HG02884 (cell line): Measurements from ENCODE around the gene TMEM255B.
"Not testable (repeated sequence)": the region's sequence is repeated elsewhere in the genome, so short reads cannot be mapped to it uniquely, and the experiment has no call there.

Experiments
- ATAC-seq: cut with Tn5 transposase; IDR thresholded peaks from one replicate; pipeline ENCODE4 v1.9.1; 2021; ENCODE audit warnings: mild to moderate bottlenecking, moderate library complexity; ENCODE audit not compliant: unreplicated experiment

TMEM255B gene

DNA sequence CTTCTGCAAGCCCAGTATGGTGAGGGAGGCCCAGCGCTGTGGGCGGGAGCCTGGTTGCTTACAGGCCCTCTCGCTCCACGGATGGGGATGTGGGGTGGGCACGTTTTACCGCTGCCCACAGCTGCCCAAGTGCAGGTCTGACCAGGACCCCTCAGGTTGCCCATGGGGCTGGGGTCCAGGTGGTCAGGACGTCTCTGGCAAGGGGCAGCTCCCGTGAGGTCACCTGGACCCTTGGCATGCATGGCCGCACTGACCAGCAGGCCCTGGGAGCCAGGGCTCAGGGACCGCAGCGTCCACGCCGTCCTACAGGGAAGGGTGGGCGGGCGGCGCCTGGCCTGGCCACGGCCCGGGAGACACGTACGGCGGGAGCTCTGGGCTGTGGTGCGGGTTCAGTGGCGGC is 72.0 kb downstream of the TMEM255B start:
- ATAC-seq, result no peak

DNA sequence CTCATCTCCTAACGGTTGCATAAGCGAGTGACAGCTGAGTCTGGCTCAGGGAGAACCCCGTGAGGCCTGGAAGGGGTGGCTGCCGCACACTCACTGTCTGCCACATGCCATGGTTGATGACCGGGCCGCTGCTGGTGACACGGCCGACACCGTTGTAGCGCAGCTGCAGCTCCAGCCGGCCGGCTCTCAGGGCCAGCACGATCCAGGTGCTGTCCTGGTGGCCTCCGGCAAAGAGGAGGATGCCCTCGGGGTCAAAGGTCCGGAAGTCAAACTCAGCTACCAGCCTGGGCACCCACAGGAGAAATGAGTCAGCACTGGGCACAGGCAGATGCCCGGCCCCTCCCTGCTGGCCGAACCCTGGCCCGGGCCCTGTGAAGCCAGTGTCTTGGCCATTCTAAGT is 73.2 kb downstream of the TMEM255B start:
- ATAC-seq, result no peak

DNA sequence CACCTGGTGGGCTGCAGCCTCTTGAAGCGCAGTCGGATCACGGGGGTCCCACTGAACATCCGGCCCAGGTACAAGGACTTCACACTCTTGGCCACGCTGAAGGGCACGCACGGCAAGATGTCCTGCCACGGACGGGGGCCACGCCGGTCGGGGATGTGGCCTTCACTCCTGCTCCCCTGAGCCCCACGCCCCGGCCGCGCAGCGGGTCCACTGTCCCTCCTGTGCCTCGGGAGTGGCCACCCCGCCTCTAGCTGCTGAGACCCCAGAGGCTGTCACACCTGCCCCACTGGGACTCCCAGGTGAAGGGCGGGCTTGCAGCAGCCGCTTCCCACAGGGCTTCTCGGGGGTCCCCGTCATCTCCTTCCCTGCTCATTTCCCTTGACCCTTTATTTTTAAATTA is 73.6 kb downstream of the TMEM255B start:
- no peak for ATAC-seq

DNA sequence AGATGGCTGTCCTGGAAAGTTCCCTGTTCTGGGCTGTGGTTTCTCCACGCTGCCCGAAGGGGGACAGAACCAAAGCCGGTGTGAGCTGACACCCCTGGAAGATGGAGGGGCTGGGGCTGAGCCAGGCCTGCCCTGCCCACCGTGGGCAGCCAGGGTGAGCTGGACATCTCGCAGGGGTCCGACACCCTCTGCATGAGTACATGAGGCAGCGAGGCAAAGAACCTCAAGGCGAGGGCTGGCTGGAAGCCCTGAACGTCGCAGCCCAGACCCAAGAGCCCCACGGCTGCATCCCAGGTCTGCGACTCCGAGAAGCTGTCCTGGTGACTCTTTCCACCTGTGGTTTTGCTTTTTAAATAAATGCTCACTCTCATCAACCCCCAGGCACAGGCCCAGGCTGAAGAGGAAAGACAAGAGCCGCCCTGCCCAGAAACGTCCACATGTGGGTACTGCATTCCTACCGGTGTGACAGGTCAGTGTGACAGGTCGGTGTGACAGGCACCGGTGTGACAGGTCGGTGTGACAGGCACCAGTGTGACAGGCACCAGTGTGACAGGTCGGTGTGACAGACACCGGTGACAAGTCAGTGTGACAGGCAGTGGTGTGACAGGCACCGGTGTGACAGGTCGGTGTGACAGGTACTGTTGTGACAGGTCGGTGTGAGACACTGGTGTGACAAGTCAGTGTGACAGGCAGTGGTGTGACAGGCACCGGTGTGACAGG is 74.2 kb downstream of the TMEM255B start:
- ATAC-seq, result no peak

DNA sequence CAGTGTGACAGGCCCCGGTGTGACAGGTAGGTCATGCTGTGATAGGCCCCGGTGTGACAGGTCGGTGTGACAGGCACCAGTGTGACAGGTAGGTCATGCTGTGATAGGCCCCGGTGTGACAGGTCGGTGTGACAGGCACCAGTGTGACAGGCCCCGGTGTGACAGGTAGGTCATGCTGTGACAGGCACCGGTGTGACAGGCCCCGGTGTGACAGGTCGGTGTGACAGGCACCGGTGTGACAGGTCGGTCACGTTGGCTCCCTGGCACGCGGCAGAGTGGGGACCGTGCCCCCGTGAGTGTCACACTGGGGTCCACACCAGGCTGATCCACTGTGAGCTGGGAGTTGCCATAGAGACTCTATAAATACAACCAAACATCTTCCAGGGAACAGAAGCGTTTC is 75.0 kb downstream of the TMEM255B start:
- ATAC-seq, result not testable (repeated sequence)

DNA sequence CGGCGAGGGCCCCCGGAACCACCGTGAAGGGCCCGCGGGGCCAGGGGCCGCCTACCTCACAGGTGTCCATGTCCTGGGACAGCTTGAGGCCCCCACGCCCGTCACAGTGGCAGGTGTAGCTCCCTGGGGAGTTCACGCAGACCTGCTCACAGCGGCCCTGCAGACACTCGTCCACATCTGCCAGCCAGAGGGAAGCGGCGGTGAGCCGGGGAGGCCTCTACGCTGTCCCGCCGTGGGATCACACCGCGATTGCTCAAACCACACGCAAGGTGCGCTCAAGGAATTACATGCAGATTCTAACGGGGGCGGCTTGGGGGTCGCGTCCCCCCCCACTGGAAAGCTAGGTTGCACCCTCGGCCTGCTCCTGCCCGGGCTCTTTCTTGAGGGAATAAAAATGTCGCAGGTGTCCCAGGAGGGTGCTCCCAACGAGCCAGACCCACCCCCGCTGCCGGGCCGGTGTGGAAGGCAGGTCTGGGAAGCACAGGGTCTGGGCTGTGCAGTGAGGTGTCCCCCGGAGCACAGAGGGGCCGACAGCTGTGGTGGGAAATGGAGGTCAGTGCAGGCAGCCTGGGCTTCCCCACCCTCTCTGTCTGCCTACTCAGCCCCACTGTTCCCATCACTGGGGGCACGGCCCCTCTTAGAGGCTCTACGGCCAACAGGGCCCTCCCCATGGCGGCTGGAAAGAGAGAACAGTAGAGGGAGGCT is 75.6 kb downstream of the TMEM255B start:
- no peak for ATAC-seq

DNA sequence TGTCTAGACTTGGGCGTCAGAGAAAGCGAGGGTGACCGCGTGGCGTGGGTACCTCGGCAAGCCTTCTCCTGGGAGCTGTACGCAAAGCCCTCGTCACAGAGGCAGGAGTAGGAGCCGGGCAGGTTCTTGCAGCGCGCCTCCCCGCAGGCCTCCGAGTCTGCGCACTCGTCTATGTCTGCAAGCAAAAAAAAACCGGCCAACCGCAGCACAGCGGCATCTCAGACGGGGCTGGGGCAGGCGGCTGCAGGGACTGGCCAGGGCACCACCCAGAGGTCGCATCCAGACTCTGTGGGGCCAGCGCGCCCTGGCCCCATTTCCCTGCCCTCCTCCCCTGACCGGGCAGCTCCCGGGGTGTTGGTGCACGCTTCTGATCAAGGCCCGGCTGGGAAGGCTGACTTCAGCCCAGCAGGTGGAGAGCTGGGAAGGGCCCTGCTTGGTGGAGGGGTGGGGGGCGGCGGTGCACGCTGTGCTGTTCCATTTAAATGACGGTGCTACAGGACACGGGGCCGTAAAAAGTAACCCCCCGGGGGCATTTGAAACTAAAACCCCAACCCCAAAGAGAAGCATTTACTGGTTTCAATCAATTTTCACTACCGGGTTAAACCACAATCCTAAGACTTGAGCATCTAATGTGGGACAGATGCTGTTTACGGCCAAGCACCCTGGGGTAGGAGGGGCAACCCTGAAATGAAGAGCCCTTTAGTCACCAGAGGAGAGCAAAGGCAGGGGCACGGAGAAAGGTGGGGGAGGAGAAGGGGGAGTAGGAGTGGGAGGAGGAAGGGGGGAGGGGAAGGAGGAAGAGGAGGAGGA is 76.6 kb downstream of the TMEM255B start:
- no peak for ATAC-seq

DNA sequence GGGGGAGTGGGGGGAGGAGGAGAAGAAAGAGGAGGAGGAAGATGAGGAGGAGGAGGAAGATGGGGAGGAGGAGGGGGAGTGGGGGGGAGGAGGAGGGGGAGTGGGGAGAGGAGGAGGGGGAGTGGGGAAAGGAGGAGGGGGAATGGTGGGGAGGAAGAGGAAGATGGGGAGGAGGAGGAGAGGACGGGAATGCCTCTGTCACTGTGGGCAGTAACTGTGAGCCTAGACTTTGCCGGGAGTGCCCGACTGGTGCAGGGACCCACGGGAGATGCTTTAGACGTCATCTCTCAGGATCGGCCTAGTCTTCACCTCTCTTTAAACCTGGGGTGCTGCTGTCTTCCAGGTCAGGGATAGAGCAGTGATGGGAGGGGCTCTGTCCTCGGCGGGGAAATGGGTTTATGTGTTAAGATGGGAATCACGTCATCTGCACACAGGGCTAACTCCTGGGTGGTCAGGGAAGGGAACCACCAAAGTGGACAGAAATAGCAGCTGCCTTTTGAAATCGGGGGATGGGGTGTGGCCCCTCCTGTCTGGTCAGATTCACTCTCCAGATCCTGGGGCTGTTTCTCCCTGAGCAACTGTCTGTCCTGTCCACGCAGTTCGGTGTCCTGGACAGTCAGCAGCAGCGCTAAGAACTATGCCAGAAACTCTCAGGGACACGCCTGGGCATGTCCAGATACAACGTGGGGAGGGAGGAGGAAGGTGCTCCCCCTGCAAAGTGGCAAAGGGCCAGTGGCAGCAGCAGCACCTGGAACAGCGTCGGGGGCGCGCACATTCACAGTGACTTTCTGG is 77.9 kb downstream of the TMEM255B start:
- ATAC-seq, result no peak

DNA sequence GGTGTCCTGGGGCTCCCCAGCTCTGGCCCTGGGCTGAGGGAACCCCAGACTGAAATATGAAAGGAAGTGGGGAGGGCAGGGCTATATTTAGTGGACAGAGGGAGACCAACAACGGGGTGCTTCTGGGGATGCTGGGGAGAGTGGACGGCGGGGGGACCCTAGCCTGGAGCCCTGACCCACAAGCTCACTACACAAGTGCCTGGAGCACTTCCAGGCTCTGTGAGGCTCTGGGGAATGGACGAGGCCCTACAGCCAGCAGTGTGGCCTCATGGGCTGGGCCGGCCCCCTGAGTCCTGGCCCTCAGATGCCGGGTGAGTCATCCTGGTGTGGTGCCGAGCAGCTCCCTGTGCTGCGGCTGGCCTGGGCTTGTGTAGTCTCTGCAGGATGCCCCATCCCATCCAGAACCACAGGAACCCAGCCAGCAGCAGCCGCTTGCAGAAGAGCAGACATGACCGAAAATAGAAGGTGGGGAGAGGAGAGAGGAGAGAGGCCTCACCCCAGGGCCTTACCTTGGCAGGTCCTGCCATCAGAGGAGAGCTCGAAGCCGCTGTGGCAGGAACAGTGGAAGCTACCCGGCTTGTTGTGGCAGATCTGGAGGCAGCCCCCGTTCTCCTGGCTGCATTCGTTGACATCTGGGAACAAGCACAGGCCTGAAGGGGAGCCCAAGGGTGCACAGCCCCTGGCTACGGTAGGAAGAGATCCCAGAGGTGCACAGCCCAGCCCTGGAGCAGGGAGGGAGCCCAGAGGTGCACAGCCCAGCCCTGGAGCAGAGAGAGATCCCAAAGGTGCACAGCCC is 78.7 kb downstream of the TMEM255B start:
- no peak for ATAC-seq

DNA sequence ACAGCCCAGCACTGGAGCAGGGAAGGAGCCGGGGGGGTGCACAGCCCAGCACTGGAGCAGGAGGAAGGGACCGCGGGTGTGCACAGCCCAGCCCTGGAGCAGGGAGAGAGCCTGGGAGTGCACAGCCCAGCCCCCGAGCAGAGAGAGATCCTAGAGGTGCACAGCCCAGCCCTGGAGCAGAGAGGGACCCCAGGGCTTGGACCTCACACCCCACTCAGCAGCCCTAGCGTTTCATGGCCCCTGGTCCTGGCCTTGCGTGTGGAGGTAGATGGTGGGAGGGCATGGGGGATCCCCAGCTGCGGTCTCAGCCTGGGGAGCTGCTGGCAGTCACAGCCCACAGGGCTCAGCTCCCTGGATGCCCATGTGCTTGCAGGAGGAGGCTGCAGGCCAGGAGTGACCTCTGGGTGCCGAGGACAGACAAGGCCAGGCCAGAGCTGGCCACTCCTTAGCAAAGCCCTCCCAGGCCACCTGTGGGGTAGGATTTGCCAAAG is 79.7 kb downstream of the TMEM255B start:
- ATAC-seq, result no peak

DNA sequence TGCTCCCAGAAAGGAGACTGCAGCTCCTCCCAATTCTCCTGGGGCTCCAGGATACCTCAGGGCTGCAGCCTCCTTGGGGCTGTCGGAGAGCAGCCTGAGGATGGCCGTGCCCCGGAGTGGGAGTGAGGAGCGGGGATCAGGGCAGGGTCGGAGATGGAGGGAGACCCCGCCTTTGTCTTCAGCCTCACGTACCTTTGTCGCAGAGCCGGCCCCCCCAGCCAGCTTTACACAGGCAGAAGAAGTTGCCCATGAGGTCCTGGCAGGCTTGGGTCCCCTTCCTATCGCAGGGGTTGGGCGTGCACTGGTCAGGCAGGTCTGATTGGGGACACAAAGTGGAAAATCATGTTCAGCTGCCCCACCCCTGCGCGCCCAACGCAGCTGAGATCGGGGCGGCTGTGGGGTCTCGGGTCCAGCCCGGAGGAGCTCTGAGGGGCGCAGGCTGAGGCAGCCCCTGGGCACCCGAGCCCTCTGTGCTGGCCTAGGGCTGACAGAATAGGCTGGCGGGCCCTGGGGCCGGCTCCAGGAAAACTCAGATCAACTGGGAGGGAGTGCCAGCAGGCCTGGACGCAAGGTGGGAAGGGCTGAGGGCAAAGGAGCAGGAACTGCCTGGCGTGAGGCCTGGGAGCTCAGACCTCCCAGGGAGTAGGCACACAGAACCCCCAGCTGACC is 80.6 kb downstream of the TMEM255B start:
- ATAC-seq, result no peak

DNA sequence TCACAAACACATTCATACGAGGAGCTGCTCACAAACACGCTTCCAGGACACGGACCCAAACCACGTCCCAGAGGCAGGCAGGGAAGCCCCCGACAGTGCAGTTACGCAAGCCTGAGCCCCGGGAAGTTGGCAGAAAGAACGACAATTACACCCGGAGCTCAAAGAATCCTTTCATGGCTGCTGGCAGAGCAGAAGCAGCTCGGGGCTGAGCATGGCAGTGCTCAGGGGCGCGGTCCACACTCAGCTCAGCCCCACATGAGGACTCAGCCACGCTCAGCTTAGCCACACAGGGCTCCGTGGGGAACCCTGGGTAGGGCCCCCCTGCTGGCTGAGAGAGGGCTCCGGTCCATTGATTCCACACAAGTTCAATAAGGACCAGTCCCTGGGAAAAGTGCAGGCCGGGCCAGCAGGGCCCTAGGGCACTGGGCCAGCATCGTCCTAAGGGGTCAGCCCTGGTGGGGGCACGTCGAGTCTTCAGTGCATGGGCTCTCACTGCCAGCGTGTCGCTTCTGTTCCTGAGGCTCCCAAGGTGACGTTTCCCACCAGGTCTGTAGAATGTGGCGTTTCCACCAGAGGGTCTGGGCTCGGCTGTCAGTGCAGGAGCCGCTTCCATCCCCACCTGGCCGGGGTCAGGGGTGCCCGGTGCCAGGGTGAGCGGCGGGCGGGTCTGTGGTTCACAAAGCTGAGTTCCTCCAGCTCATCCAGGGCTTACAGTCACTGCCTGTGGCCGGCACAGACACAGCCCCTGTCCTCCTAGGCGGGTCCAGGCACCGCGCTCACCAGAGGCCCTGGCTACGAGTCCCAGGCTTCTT is 81.7 kb downstream of the TMEM255B start:
- ATAC-seq, result no peak

DNA sequence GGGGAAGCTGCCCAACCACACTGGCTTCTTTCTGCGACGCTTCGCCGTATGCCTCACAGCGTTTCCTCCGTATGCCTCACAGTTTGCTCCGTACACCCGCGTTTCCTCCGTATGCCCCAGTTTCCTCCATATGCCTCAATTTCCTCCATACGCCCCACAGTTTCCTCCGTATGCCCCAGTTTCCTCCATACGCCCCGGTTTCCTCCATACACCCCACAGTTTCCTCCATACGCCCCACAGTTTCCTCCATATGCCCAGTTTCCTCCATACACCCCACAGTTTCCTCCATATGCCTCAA is 82.3 kb downstream of the TMEM255B start:
- no peak for ATAC-seq

DNA sequence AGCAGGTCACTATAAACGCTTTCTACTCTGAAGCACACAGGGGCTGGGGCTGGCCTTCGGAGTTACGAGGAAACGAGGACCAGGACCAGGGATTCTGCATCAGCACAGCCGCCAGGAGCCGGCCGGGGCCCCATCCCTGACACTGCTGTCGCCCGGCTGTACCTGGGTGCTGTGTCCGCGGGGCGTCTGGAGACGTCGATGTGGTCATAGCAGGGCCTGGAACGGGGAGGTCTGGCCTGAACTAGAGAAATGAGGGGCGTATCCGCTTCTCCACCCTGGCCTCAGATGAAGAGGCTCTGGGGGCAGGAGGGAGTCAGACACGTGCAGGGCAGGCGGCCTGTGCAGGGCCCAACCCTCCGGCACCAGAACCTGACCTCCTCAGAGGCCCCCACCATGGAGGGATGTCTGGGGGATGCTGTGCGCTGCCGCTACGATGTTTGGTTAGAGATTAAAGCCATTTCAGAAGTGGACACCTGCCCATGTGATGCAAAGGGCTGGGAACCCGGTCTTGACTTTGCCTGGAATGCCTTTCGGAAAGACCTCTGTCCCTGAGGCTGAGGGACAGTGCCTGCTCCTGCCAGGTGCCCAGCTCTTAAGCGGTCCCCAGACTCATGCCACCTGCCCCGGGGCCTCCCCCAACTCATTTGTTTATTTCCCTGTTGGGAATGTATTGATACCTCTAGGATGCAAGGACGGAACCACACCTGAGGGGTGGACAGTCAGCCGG is 83.5 kb downstream of the TMEM255B start:
- ATAC-seq, result no peak

DNA sequence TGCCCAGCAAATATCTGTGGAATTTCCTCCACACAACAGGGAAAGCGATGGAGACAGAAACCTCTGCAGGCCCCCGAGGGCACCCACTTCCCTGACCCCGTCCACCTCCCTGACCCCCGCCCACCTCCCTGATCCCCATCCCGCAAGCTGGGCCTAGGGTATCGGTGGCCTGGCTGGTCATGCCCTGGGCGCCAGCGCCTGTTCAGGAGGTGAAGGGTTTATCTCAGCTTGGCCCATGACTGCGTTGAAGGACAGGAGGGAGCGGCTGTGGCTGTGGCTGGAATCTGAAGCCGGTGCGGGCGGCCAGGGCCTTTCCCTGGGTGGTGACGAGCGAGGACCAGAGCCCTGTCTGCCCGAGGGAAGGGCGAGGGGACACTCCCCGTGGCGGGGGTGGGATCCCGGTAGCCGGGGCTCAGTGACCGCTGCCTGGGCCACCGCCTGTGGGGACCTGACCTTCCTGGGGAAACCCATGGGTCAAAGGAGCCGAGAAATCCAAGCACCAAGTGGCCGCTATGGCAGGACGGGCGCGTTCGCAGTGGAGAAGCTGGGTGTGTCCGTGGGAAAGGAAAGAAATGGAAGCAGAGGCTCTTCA is 84.1 kb downstream of the TMEM255B start:
- no peak for ATAC-seq

DNA sequence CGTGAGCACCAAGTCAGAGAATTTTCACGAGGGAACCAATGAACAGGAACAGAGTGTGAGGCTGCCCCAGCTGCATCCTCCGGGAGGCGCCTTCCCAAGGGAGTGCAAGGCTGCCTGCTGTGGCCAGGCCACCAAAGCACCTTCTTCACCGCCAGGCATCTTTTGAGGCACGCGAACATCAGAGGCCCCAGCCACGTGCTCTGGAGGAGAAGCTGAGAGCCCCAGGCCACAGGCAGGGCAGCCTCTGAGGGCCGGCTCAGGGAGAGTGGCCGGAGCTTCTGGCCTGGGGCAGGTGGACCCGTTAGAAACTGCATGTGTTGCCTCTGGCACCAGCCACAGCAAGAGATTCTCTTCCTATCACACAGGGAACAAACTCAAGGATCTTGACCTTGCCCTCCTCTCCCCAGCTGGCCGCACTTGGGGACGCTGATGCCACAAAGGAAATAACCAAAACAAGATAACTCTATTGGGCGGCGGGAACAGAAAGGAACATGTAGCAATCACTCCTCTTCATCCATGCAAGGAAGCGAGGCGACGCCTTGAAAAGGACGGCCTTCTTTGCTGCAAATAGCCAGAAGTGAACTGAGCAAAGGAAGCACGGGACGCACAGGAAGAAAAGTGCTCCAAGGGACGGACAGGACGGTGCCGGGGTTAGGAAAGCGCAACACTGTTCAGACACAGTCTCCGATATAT is 85.0 kb downstream of the TMEM255B start:
- ATAC-seq, result no peak

DNA sequence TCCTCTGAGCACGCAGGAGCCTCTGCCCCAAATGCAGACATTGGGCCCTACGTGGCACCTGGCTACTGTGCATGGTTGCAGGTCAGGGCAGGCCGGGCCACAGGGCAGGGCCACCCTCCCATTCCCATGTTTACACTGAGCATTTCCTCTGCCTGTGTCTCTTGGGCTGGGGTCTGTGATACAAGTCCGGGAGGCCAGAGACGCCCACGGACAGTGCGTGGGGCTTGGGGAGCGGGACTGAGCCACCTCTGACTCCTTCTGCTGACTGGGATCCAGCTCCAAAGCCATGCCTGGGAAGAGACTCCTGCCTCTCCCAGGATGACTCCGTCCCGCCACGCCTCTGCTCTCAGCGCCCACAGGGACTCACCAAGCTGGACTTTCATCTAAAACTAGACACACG is 86.0 kb downstream of the TMEM255B start:
- ATAC-seq, result no peak
